ENCODE measurements around the gene IPO11.
"Not testable (repeated sequence)": the region's sequence is repeated elsewhere in the genome, so short reads cannot be mapped to it uniquely, and the experiment has no call there.

IPO11 gene

GRCh38 chr5:62450259-62450658 is 37.7 kb downstream of the IPO11 start:
- DNase-seq = no peak

- no peak for DNase-seq
Measured at GRCh38 chr5:62457071-62457470, 44.5 kb downstream of the IPO11 start.

GRCh38 chr5:62460578-62460983 is 48.0 kb downstream of the IPO11 start:
- no peak for DNase-seq

- no peak for DNase-seq
Measured at GRCh38 chr5:62461561-62461960, 49.0 kb downstream of the IPO11 start.

GRCh38 chr5:62465985-62466925 is 53.7 kb downstream of the IPO11 start:
- no peak for DNase-seq

- DNase-seq = no peak
Measured at GRCh38 chr5:62473209-62473608, 60.6 kb downstream of the IPO11 start.

- DNase-seq = no peak
Measured at GRCh38 chr5:62475072-62475471, 62.5 kb downstream of the IPO11 start.

GRCh38 chr5:62477801-62478200 is 65.2 kb downstream of the IPO11 start:
- DNase-seq = no peak

GRCh38 chr5:62483556-62483955 is 71.0 kb downstream of the IPO11 start:
- no peak for DNase-seq

GRCh38 chr5:62486672-62487071 is 74.1 kb downstream of the IPO11 start:
- no peak for DNase-seq

- no peak for DNase-seq
Measured at GRCh38 chr5:62488531-62488930, 76.0 kb downstream of the IPO11 start.

GRCh38 chr5:62489471-62489870 is 76.9 kb downstream of the IPO11 start:
- no peak for DNase-seq

- DNase-seq = no peak
Measured at GRCh38 chr5:62494772-62495171, 82.2 kb downstream of the IPO11 start.

- DNase-seq = no peak
Measured at GRCh38 chr5:62496876-62497275, 84.3 kb downstream of the IPO11 start.

GRCh38 chr5:62498961-62499360 is 86.4 kb downstream of the IPO11 start:
- DNase-seq = no peak

GRCh38 chr5:62499756-62500155 is 87.2 kb downstream of the IPO11 start:
- DNase-seq = no peak

GRCh38 chr5:62502456-62503101 is 90.0 kb downstream of the IPO11 start:
- no peak for DNase-seq

- DNase-seq = no peak
Measured at GRCh38 chr5:62504129-62504528, 91.6 kb downstream of the IPO11 start.

GRCh38 chr5:62506659-62507460 is 94.3 kb downstream of the IPO11 start:
- DNase-seq = no peak

GRCh38 chr5:62508760-62509159 is 96.2 kb downstream of the IPO11 start:
- not testable (repeated sequence) for DNase-seq

GRCh38 chr5:62509806-62510205 is 97.2 kb downstream of the IPO11 start:
- DNase-seq = no peak

GRCh38 chr5:62513085-62513484 is 100.5 kb downstream of the IPO11 start:
- not testable (repeated sequence) for DNase-seq

- DNase-seq = no peak
Measured at GRCh38 chr5:62514510-62515119, 102.1 kb downstream of the IPO11 start.
